Stimulated activated CD4-positive, alpha-beta T cell treated with anti-CD3 and anti-CD28 coated beads, Interleukin-4, amount 100 ng/mL, for 48 hours (primary cell): ENCODE measurements around the gene SLC39A13.

Experiments
- DNase-seq, 2 donors: peaks; one replicate each; pipeline ENCODE4 v3.0.0-alpha.2; 2020; ENCODE audit warnings: low read depth in 2 of 2

SLC39A13 gene

DNA sequence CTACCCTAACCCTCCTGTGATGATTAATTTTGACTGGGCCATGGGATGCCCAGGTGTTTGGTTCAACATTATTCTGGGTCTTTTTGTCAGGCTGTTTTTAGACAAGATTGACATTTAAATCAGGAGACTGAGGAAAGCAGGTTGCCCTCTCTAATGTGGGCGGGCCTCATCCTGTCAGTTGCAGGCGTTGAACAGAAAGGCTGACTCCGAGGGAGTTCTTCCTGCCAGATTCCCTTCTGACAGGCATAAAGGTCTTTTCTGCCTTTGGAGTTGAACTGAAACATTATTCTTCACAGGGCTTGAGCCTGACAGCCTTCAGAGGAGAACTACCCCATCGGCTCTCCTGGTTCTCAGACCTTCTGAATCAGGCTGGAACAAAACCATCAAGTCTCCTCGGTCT, 22.1 kb downstream of the SLC39A13 start:
- no peak for DNase-seq

DNA sequence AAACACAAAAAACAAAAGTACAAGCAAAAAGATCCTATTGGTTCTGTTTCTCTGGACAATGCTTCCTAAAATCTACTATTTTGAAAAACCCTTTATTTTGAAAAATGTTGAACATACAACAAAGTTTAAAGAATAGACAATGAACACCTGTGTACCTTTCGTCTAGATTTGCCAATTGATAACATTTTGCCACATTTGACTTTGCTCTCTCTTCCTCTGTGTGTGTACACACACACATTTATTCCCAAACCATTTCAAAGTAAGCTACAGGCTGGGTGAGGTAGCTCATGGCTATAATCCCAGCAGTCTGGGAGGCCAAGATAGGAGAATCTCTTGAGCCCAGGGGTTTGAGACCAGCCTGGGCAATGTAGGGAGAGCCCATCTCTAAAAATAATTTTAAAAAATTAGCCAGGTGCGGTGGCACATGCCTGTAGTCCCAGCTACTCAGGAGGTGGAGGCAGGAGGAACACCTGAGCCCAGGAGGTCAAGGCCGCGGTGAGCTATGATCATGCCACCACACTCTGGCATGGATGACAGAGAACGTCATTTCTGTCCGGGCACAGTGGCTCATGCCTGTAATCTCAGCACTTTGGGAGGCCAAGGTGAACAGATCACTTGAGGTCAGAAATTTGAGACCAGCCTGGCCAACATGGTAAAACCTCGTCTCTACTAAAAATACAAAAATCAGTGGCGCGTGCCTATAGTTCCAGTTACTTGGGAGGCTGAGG, 23.1 kb downstream of the SLC39A13 start:
- DNase-seq: no peak

DNA sequence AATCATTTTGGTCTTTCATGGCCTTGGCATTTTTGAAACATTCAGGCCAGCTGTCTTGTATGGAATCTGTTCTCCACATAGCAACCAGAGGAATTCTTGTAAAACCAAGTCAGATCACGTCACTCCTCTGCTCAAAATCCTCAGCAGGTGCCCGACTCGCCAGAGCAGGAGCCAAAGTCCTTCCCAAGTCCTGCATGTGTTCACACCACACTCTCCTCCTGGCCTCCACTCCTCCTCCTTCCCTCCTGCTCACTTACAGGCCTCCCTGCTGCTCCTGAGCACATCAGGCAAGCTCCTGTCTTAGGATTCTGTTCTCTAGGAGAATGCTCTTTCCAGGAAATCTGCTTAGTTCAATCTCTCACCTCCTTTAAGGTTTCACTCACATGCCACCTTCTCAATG, 24.8 kb downstream of the SLC39A13 start:
- no peak for DNase-seq

DNA sequence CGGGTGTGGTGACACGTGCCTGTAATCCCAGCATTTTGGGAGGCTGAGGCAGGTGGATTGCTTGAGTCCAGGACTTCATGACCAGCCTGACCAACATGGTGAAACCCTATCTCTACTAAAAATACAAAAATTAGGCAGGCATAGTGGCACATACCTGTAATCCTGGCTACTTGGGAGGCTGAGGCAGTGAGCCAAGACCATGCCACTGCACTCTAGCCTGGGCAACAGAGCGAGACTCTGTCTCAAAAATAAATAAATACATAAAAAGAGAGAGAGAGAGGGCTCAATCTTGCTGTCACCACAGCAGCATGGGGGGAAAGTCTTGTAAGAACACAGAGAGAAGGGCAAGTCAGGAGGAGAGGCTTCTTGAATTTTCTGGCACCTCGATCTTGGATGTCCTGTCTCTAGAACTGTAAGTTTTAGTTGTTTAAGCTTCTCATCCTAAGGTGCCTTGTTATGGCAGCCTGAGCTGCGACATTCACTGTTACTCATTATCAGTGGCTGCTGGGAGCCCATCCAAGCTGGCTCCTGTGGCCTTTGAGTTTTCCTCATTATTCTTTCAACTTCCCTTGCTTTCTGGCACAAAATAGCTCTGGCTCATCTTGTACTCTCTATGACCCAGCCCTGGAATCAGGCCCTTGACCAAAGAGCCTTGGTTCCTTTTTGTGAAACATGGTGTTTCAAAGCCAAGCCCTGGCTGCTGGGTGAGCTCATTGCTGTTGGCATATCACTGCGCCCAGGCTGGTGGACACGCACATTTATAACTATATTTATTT, 25.8 kb downstream of the SLC39A13 start:
- DNase-seq: no peak

DNA sequence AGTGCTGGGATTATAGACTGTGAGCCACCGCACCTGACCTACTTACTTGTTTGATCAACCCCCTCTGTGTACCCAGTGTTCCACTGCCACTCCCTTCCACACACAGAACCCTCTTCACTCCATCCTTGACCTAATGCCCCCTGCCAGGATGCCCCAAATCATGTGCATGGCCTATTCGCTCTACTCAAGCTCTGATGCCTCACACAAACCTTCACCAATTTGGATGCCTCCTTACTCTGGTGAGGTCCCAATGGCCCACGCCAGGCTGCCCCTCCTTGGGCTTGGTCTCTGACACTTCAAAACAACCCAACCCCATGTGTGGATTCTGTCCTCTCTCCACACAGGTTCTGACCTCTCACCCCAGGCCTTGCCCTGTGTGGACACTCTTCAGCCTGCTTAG, 27.3 kb downstream of the SLC39A13 start:
- no peak for DNase-seq

DNA sequence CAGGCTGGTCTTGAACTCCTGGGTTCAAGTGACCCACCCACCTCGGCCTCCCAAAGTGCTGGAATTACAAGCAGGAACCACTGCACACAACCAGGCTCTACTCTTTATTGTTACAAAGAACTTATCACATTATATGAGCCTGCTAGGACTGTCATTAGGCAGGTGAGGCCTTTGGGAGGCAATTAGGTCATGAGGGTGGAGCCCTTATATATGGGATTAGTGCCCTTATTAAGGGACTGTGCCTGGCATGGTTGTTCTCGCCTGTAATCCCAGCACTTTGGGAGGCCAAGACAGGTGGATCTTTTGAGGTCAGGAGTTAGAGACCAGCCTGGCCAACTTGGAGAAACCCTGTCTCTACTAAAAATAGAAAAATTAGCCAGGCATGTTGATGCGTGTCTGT, 28.3 kb downstream of the SLC39A13 start:
- no peak for DNase-seq

DNA sequence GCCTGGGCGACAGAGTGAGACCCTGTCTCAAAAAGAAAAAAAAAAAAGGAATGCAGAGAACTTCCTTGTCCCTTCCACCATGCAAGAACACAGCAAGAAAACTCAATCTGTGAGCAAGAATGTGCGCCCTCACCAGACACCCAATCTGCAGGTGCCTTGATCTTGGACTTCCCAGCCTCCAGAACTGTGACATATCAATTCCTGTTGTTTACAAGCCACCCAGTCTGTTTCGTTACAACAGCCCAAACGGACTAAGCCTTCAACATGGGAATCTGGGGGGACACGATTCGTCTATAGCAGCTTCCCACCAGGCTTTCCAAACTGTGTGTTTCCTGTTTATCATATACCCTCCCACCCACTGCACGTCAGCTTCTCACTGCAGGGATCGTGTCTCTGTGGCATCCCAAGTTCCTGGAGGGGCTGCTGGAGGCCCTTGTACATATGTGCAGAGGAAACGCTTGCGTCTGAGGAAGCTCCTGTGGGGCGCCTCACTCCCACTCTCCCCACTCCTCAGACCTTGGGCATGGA, 28.9 kb downstream of the SLC39A13 start:
- no peak for DNase-seq

DNA sequence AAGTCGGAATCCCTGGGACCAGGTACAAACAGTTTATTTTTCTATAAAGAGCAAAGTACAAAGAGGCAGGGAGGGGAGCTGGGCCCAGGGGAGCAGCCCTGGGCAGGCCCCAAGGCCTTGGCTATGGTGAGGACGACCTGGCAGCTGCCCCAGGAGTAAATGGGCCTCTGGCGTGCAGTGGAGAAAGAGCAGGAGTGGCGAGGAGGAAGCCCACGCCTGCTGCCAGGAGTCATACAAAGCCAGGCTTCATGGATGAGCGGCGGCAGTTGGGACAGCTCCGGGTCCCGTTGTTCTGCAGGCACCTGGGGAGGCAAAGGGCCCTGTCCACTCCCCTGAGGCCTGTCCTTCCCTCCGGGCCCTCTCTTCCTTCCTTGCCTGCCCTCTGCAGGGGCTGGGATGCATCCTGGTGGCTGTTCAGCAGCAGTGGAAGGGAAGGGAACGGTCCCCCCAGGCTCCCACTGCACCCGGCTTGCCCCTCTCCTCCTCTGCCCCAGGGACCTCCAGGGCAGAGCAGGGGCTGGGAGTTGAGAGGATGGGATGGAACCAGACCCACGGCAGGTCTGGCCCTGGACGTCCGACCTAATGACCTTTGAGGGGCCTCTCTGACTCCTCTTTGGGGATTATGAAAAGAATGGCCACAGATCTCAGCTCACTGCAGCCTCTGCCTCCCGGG, 29.5 kb downstream of the SLC39A13 start:
- no peak for DNase-seq

DNA sequence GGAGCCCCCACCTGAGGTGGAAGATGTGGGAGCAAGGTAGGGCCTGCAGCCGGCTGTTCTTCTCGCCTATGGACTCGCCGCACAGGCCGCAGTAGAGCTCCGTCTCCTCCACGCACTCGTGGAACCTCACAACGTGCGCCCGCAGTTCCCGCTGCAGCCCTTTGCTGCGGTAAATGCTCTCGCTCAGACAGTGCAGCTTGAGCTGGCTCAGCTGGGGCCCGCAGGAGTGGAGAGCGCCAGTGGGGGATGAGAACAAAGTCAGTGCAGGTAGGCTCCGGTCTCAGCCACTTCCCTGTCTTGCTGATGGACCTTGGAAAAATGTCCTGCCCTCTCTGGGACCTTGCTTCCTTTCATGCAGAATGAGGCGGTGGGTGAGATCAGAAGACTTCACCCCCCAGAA, 30.3 kb downstream of the SLC39A13 start:
- DNase-seq: no peak

DNA sequence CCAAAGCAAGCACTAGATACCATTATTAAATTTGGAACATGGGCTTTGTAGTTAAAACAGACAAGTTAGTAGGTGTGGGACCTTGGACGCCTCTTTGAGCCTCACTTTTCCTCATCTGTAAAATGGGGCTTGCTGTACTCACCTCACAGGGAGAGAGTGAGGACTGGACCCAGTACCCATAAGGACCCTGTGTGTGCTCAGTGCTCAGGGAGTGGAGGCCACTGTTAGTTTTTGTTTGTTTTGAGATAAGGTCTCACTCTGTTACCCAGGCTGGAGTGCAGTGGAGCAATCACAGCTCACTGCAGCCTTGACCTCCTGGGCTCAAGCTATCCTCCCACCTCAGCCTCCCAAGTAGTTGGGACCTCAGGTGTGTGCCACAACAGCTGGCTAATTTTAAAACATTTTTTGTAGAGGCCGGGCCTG, 31.7 kb downstream of the SLC39A13 start:
- DNase-seq: no peak

DNA sequence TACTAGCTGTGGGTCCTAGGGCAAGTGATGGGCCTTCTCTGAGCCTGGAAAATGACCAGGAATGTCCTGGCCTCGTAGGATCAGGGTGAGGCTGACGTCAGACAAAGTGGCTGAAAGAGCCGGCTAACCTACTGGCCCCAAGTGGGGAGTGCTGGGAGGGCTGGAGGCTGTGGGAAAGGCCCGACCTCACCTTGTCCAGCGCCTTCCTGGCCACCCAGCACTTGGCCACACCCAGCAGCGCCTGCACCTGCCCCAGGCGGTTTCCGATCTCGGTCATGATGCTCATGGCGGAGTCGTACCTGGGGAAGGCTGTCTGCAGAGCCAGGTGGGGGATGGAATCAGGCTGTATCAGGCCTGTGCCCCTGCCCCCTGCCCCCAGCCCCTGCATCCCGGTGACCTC, 33.0 kb downstream of the SLC39A13 start:
- no peak for DNase-seq

DNA sequence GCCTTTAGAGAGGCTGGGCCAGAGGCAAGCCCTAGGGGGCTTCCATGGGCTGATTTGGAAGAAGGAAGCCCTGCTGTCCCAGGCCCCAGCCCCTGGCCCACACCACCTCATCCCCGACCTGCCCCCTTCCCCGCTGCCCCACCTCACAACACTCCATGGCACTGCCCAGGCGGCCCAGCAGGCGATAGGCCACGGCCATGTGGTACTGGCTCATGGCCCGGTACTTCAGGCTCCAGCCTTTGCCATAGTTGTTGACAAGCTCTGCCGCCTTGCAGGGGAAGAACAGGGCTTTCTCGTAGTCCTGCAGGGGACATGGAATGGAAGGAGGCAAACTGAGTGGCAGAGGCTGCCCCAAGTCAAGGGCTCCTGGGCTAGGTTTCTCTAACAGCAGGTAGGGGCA, 34.1 kb downstream of the SLC39A13 start:
- no peak for DNase-seq

DNA sequence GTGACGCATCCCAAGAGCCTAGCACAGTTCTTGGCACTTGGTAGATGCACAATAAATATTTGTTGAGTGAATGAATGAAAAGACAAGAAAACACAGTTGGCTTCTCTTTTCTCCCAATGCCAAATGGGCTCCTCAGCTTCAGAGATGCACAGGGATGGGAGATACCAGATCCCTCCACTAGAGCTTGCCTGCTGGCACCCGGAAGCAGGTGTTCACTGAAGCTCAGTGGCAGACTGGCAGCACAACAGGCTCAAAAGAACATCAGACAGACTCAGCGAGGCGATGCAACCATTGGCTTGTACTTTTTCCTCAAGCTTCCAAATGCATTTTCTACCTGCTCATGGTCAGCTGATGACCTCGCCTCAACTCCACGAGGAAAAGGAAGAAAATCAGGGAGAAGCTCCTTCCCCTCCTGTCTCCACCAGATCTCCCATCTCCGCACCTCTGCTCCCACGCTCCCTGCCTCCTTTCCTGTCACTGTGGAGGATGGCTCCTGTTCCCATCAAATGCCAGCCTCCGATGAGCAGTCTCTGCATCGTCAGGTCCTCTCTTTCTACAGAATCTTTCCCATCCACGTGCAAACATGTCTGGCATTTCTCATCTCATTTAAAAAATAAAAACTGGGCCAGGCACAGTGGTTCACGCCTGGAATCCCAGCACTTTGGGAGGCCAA, 34.8 kb downstream of the SLC39A13 start:
- no peak for DNase-seq

DNA sequence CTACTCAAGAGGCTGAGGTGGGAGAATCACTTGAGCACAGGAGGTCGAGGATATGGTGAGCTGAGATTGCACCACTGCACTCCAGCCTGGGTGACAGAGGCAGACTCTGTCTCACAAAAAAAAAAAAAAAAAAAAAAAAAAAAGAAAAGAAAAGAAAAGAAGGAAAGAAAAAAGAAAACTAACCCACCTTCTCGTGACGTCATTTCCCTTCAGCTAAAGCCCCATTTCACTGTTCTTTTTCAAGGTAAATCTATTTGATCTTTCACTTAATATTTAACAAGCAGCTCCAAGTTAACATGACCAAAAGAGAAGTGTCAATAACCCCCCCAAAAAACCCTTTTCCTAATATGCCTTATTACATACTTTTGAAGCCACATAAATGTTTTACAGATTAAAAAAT, 35.4 kb downstream of the SLC39A13 start:
- DNase-seq: no peak

DNA sequence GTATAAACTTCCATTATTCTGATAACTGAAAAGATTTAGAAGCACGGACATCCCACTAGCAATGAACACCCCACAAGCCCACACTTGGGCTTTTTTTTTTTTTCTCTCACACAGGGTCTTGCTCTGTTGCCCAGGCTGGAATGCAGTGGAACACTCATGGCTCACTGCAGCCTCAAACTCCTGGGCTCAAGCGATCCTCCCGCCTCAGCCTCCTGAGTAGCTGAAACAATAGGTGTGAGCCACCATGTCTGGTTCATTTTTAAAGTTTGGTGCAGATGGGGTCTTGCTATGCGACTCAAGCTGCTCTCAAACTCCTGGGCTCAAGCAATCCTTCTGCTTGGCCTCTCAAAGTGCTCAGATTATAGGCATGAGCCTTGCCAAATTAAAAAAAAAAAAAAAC, 37.5 kb downstream of the SLC39A13 start:
- DNase-seq: no peak

DNA sequence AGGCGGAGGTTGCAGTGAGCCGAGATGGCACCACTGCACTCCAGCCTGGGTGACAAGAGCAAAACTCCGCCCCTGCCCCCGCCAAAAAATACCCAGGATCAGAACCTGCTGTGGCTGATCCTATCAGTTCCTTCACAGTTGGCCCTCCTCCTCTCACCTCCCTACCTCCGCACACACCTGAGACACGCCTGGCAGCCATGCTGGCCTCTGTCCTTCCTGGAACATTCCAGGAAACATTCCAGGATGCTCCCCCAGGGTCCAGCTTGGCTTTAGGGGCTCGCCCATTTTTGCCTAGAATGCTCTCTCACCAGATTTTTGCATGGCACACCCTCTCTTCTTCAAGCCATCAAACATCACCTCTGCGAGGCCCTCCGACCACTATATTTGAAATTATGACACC, 38.4 kb downstream of the SLC39A13 start:
- DNase-seq: no peak

DNA sequence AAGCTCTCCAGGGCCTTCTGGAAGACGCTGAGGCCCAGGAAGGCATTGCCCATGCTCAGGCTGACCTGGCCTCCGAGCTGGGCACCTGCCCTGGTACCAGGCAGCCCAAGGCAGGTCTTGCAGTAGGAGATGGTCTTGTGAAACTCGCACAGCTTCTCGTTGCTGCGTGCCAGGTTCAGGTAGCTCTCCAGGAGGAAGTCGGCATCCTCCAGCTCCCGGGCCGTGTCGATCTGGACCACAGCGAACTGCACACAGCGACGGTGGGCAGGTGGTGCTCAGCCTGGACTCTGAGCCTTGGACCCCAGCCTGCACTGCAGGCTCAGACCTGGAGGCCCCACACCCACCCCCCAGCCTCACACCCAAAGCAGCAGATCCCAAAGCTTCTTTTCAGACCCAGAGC, 39.5 kb downstream of the SLC39A13 start:
- DNase-seq: no peak

DNA sequence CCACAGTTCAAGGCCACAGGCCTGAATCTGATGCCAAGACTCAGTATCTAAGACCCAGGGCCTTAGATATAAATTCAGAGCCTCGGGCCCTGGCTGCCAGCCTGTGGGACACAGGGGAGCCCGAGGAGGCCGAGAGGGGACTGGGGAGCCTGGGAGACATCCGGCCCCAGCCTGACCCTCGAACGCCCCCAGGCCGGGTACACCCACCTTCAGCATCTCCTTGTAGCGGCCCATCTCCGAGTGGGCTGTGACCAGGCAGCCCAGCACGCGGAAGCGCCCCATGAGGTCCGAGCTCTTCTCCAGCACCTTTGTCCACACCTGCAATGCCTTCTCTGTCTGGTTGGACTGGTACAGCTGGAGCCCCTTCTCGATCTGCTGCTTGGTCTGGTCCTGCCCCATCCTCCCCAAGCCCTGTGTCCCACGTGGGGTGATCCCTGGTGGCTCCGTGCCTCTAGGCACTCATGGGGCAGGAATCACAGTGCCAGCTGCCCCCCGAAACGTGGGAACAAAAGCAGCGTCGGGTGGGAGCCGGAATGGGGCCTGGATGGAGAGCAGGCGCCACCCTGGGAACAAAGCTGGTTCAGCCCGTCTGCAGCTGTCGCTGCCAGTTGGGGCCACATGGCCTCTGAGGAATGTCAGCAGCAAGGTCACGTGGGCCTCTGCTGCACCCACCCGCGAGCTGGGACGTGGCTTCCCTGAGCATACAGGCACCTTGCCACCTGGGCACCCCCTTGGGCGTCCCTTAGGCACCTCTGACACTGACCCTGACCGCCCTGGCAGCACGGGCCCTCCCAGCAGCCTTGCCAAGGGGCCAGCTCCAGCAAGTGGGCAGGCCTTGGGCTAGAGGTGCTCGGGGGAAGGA, 40.4 kb downstream of the SLC39A13 start, which contains the start of gene RAPSN:
Gene RAPSN (minus strand): TSS at position 571 of the 862 bp plus-strand sequence. CDS start 172 bp downstream, at position 399.
- DNase-seq: no peak

DNA sequence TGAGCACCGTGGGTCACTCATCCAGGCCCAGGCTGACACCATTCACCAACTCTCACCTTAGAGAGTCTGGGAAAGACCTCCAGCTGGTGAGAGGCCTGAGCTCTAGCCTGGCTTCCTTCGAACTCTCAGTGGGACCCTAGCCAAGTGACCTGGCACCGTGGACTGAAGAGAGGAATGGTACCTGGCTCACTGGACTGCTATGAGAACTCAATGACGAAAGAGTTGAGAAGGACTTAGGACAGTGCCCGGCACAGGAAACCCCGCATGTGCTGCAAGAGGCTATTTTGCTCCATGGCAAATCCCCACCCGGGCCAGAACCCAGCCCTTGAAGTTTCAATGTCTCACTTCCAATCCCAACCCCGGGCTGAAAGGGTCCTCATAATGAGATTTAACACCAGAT, 41.2 kb downstream of the SLC39A13 start:
- DNase-seq: no peak

DNA sequence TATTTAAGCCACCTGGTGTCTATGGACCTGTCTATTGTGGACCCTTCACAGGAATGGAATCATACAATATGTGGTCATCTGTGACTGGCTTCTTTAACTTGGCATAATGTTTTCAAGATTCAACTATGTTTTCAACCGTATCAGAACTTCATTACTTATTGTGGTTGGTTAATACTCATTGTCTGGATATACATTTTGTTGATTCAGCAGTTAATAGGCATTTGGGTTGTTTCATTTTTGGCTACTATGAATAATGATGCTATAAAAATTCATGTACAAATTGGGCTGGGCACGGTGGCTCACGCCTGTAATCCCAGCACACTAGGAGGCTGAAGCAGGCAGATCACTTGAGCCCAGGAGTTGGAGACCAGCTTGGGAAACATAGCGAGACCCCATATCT, 43.0 kb downstream of the SLC39A13 start:
- no peak for DNase-seq

DNA sequence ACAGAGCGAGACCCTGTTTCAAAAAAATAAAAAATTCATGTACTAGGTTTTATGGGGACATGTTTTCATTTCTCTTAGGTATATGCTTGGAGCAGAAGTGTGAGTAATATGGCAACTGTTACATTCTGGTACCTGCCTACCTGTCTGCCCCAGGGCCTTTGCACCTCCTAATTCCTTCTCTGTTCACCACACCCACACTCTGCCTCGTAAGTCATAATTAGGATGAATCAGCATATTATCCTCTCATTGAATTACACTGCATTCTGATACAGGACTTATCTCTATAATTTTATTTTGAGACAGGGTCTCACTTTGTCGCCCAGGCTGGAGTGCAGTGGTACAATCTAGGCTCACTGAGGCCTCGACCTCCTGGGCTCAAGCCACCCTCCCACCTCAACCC, 43.6 kb downstream of the SLC39A13 start:
- no peak for DNase-seq
